A549 (cell line): ENCODE data around the gene HMSD. TPM values are rescaled to one million over a fixed set of nuclear protein-coding genes. Genes with fewer than 3 reads are reported as not detected.

Experiments
- ATAC-seq, 2 experiments: fragments of 200-7000 bp in 1 of 2; fragments of >200 bp in 1 of 2; cut with Nextera tagmentation in 1 of 2; cut with Tn5 transposase in 1 of 2; 3 replicates each; pipeline versions ENCODE4 v1.8.0 to v1.9.1; 2018 to 2020; ENCODE audit warnings: mild to moderate bottlenecking in 1 of 2, moderate library complexity in 1 of 2
- CTCF ChIA-PET: fragments of 300-600 bp; sonication (Branson Sonifier 250); formaldehyde crosslinking; extraction: SDS; loops from one replicate; lab custom pipeline; 2021; ENCODE audit warnings: antibody characterized with exemption, inconsistent platforms; lab: Yijun Ruan, JAX
- POLR2A ChIA-PET: fragments of 350-600 bp; formaldehyde crosslinking; extraction: SDS; loops from one replicate; lab custom pipeline; 2021; ENCODE audit warnings: antibody characterized with exemption, inconsistent platforms; lab: Yijun Ruan, JAX
- DNase-seq, 2 experiments: peaks; one replicate each; pipeline versions ENCODE4 v3.0.0 to v3.0.0-alpha.2; 2011 to 2016; ENCODE audit warnings: low read depth in 1 of 2, low spot score in 1 of 2
- FAIRE-seq: peaks from 2 replicates; lab custom pipeline; 2011; peaks lifted over from hg19 to GRCh38; lab: Jason Lieb, UNC
- H3K27ac ChIP-seq, 2 experiments: fragments of >200 bp; sonication (Bioruptor Twin); formaldehyde crosslinking; 3 replicates each; pipeline ENCODE4 v1.5.1; 2016 to 2017
- H3K4me1 ChIP-seq: fragments of >200 bp; sonication (Bioruptor Twin); formaldehyde crosslinking; 3 replicates; pipeline ENCODE4 v1.6.1; 2016
- H3K4me2 ChIP-seq: fragments of >200 bp; sonication (Bioruptor Twin); formaldehyde crosslinking; 3 replicates; pipeline ENCODE4 v1.6.1; 2016
- H3K4me3 ChIP-seq: fragments of >200 bp; sonication (Bioruptor Twin); formaldehyde crosslinking; 3 replicates; pipeline ENCODE4 v1.5.1; 2016
- H3K9me3 ChIP-seq: fragments of >200 bp; sonication (Bioruptor Twin); formaldehyde crosslinking; 3 replicates; pipeline ENCODE4 v1.6.1; 2016
- ATOH8 ChIP-seq: fragments of 250-450 bp; sonication (Bioruptor Pico); IDR thresholded peaks from 2 replicates; pipeline ENCODE4 v1.5.0; 2020; ENCODE audit warnings: low read depth, mild to moderate bottlenecking, moderate library complexity
- BCL3 ChIP-seq: fragments of >200 bp; sonication (Bioruptor Twin); formaldehyde crosslinking; IDR thresholded peaks from 3 replicates; pipeline ENCODE4 v1.6.1; 2016
- BHLHE40 ChIP-seq: IDR thresholded peaks from 2 replicates; pipeline ENCODE4 v1.6.1; 2012; ENCODE audit warnings: low read depth, low read length, inconsistent platforms
- CTCF ChIP-seq: fragments of >200 bp; sonication (Bioruptor Twin); formaldehyde crosslinking; IDR thresholded peaks from 3 replicates; pipeline ENCODE4 v1.5.1; 2016
- EHF ChIP-seq: fragments of 250-450 bp; sonication (Bioruptor Pico); IDR thresholded peaks from 2 replicates; pipeline ENCODE4 v1.5.0; 2020; ENCODE audit warnings: mild to moderate bottlenecking
- ELK1 ChIP-seq: fragments of 150-350 bp; IDR thresholded peaks from 2 replicates; pipeline ENCODE4 v1.6.1; 2014; ENCODE audit warnings: low read depth, mild to moderate bottlenecking, low read length
- HDAC2 ChIP-seq: fragments of 200-600 bp; sonication (generic); IDR thresholded peaks from 2 replicates; pipeline ENCODE4 v1.6.1; 2016
- HOXB5 ChIP-seq: fragments of 250-450 bp; sonication (Bioruptor Pico); IDR thresholded peaks from 2 replicates; pipeline ENCODE4 v1.5.0; 2020; ENCODE audit warnings: mild to moderate bottlenecking, moderate library complexity
- JUNB ChIP-seq: fragments of >200 bp; sonication (Bioruptor Twin); formaldehyde crosslinking; IDR thresholded peaks from 2 replicates; pipeline ENCODE4 v1.6.1; 2016
- KDM5A ChIP-seq: fragments of 200-600 bp; sonication (generic); IDR thresholded peaks from 2 replicates; pipeline ENCODE4 v1.6.1; 2016; ENCODE audit warnings: antibody characterized with exemption, mild to moderate bottlenecking
- MAFK ChIP-seq: fragments of 450-650 bp; IDR thresholded peaks from 2 replicates; pipeline ENCODE4 v1.6.1; 2014; ENCODE audit not compliant: partially characterized antibody
- MAX ChIP-seq: IDR thresholded peaks from 2 replicates; pipeline ENCODE4 v1.6.1; 2012
- MAZ ChIP-seq: fragments of 150-350 bp; IDR thresholded peaks from 2 replicates; pipeline ENCODE4 v1.6.1; 2014; ENCODE audit warnings: antibody characterized with exemption, low read depth, low read length, borderline replicate concordance
- MYC ChIP-seq: IDR thresholded peaks from 2 replicates; pipeline ENCODE4 v1.6.1; 2012; ENCODE audit warnings: mild to moderate bottlenecking, inconsistent platforms, low read length, improper control_type of control experiment, borderline replicate concordance
- NFE2L2 ChIP-seq: fragments of 150-350 bp; conservative IDR thresholded peaks from 2 replicates; pipeline ENCODE4 v1.6.1; 2014; ENCODE audit warnings: low read length
- NPAS2 ChIP-seq: fragments of 250-450 bp; sonication (Bioruptor Pico); IDR thresholded peaks from 2 replicates; pipeline ENCODE4 v1.8.0; 2022; ENCODE audit warnings: mild to moderate bottlenecking, moderate library complexity, borderline replicate concordance
- PBX3 ChIP-seq: IDR thresholded peaks from 2 replicates; pipeline ENCODE4 v1.6.1; 2012
- PHF8 ChIP-seq: fragments of 200-600 bp; sonication (generic); IDR thresholded peaks from 2 replicates; pipeline ENCODE4 v1.6.1; 2016; ENCODE audit warnings: low read depth, mild to moderate bottlenecking, antibody characterized with exemption, moderate library complexity, borderline replicate concordance
- POLR2A ChIP-seq: IDR thresholded peaks from 2 replicates; pipeline ENCODE4 v1.6.1; 2012; ENCODE audit warnings: mild to moderate bottlenecking, low read length
- RCOR1 ChIP-seq: fragments of 150-350 bp; IDR thresholded peaks from 2 replicates; pipeline ENCODE4 v1.6.1; 2014; ENCODE audit warnings: antibody characterized with exemption, low read length, low read depth
- RFX5 ChIP-seq: fragments of 450-650 bp; IDR thresholded peaks from 2 replicates; pipeline ENCODE4 v1.7.1; 2014; ENCODE audit warnings: antibody characterized with exemption, mild to moderate bottlenecking, moderate library complexity
- USF2 ChIP-seq: fragments of 450-650 bp; IDR thresholded peaks from 2 replicates; pipeline ENCODE4 v1.6.1; 2014; ENCODE audit warnings: antibody characterized with exemption
- ZFP36 ChIP-seq: fragments of 450-650 bp; IDR thresholded peaks from 2 replicates; pipeline ENCODE4 v1.6.1; 2014; ENCODE audit warnings: borderline replicate concordance; ENCODE audit not compliant: partially characterized antibody
- WGBS: methylation state at CpG from one replicate; pipeline ENCODE4 v1.1.6; 2017; ENCODE audit errors: missing lambda C conversion rate; 5-methylcytosine and 5-hydroxymethylcytosine counted together
- polyA plus RNA-seq, 4 experiments: library from polyadenylated mRNA; depleted of rRNA in 3 of 4; stranded (reverse); fragments of >200 nt; fragmentation: RNase III in 1 of 4; extraction: RNeasy Plus Mini Kit Qiagen cat#74134 plus additional on column Dnase treatment in 1 of 4; gene quantifications; 2 replicates in 3 of 4; 3 replicates in 1 of 4; pipeline ENCODE4 v1.2.3, GENCODE V29; 2011 to 2017

The HMSD gene
- polyA plus RNA-seq, 2 of the 4 experiments (the other 2 are of a cell fraction), result 0.13 to 0.23 TPM

- WGBS, result 23% methylated on average over 2 of the region's 2 CpGs
- CTCF ChIA-PET, result interaction anchor here (0.7 to 1.3 kb wide), 2 partner anchors 14 to 68 kb away, joined by 3 to 5 read pairs; no protein-coding TSS in a partner anchor
- no peaks in the 10 kb centered on the region for H3K4me1 ChIP-seq
- DNase-seq (no peak), FAIRE-seq (no peak), ATAC-seq (no peak)
- H3K4me2 ChIP-seq, result no peak overlapping the region
- POLR2A ChIA-PET, result no interaction called here
- H3K4me3 ChIP-seq, result no peak overlapping the region
- H3K27ac ChIP-seq, result no peak overlapping the region
- TF ChIP-seq POLR2A (no peak), BHLHE40 (no peak), JUNB (no peak), MYC (no peak), HDAC2 (no peak)
- H3K9me3 ChIP-seq, result no peaks in the 10 kb centered on the region
Measured at GRCh38 chr18:63922049-63922448, 27.1 kb upstream of the HMSD start.

GRCh38 chr18:63924551-63924950 lies 24.6 kb upstream of the HMSD start:
- no peak for FAIRE-seq
- TF ChIP-seq ZFP36, result no peak
- no peak for TF ChIP-seq USF2
- TF ChIP-seq JUNB, result no peak
- TF ChIP-seq BCL3, result no peak
- TF ChIP-seq PHF8, result no peak
- TF ChIP-seq KDM5A, result no peak
- TF ChIP-seq MAFK, result no peak
- no peak for TF ChIP-seq NPAS2 (CRISPR knock-in tag)
- no peak for TF ChIP-seq PBX3
- TF ChIP-seq BHLHE40, result no peak
- TF ChIP-seq RFX5, result no peak
- TF ChIP-seq NFE2L2, result no peak
- TF ChIP-seq EHF, result no peak
- no peak for TF ChIP-seq MAZ
- TF ChIP-seq HOXB5 (CRISPR knock-in tag), result no peak
- TF ChIP-seq RCOR1, result no peak
- TF ChIP-seq MAX, result no peak
- no peak for TF ChIP-seq ATOH8 (CRISPR knock-in tag)
- TF ChIP-seq ELK1, result no peak
- TF ChIP-seq CTCF, result no peak
- TF ChIP-seq, all 56 proteins: peak for 0
- no peaks in the 10 kb centered on the region for H3K9me3 ChIP-seq
- no peak for DNase-seq
- no peak overlapping the region for H3K4me3 ChIP-seq
- ATAC-seq, result no peak
- POLR2A ChIA-PET, result no interaction called here
- H3K27ac ChIP-seq, result no peak overlapping the region
- H3K4me2 ChIP-seq, result no peak overlapping the region
- 0% methylated on average over 1 of the region's 1 CpG for WGBS
- H3K4me1 ChIP-seq, result no peaks in the 10 kb centered on the region
- CTCF ChIA-PET, result no interaction called here
